Right atrium auricular region (tissue), 2 donors: Measurements from ENCODE around the gene ADGRV1. TPM values are rescaled to one million over a fixed set of nuclear protein-coding genes. Genes with fewer than 3 reads are reported as not detected.

ENCODE experiments used
- DNase-seq: peaks from one replicate; pipeline ENCODE4 v3.0.0-alpha.2; 2019; ENCODE audit warnings: low spot score
- H3K27ac ChIP-seq, 2 donors: fragments of 200-600 bp; sonication (generic); 1 replicate in 1 of 2; 2 replicates in 1 of 2; pipeline ENCODE4 v1.5.1; 2016 to 2019
- H3K27me3 ChIP-seq, 2 donors: fragments of 200-600 bp; sonication (generic); one replicate each; pipeline versions ENCODE4 v1.5.1 to v1.6.0; 2017 to 2019
- H3K36me3 ChIP-seq: fragments of 200-600 bp; sonication (generic); one replicate; pipeline ENCODE4 v1.5.1; 2016
- H3K4me1 ChIP-seq, 2 donors: fragments of 200-600 bp; sonication (generic); one replicate each; pipeline versions ENCODE4 v1.5.1 to v1.6.0; 2017 to 2019
- H3K4me3 ChIP-seq, 2 donors: fragments of 200-600 bp; sonication (generic); 1 replicate in 1 of 2; 2 replicates in 1 of 2; pipeline ENCODE4 v1.5.1; 2017 to 2019; ENCODE audit warnings: mild to moderate bottlenecking in 1 of 2, moderate library complexity in 1 of 2
- H3K9me3 ChIP-seq, 2 donors: fragments of 200-600 bp; sonication (generic); one replicate each; pipeline ENCODE4 v1.5.1; 2019
- CTCF ChIP-seq, 2 donors: fragments of 200-600 bp; sonication (generic); IDR thresholded peaks; one replicate each; pipeline ENCODE4 v1.5.1; 2019; ENCODE audit warnings: antibody characterized with exemption in 2 of 2
- total RNA-seq, 2 donors: library from RNA; depleted of rRNA; stranded (reverse); fragments of >200 nt; gene quantifications; one replicate each; pipeline ENCODE4 v1.1.0, GENCODE V29; 2016

Gene ADGRV1
- total RNA-seq, 2 donors from 2014 or later, result 1.4 to 1.8 TPM

DNA sequence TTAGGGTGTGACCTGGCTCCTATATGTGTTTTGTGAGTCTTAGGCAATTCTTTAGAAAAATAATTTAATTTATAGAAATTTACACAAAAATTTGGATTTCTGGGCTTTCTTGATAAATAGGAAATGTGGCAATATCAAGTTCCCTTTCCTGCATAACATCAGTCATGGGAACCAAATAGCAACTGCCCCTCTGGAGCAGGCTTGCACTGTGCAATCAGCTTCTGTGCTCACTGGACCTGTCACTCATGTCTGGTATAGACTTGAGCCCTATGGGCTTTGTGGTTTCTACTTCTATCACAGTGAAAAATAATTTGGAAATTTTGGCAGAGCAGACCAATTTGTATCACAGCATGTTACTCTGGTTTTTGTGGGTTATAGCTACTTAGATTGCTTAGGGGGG is 131.7 kb downstream of the ADGRV1 start:
- TF ChIP-seq CTCF (IDR thresholded peaks at IDR 0.05), result no peak
- no peak for DNase-seq
- H3K4me1 ChIP-seq, result no peaks in the 10 kb centered on the region

GRCh38 chr5:90691533-90691932 is 132.9 kb downstream of the ADGRV1 start:
- no peak for TF ChIP-seq CTCF (IDR thresholded peaks at IDR 0.05)
- Histone ChIP-seq H3K27me3 (no peaks in the 10 kb centered on the region), H3K4me3 (no peak overlapping the region), H3K27ac (no peak overlapping the region), H3K9me3 (no peaks in the 10 kb centered on the region), H3K36me3 (no peaks in the 10 kb centered on the region), H3K4me1 (no peaks in the 10 kb centered on the region)
- no peak for DNase-seq

More for the DNA sequence above, 131.7 kb downstream of the ADGRV1 start:
- H3K9me3 ChIP-seq, result no peaks in the 10 kb centered on the region
- H3K27ac ChIP-seq, result no peak overlapping the region
- H3K36me3 ChIP-seq, result no peaks in the 10 kb centered on the region
- no peaks in the 10 kb centered on the region for H3K27me3 ChIP-seq
- H3K4me3 ChIP-seq, result no peak overlapping the region

GRCh38 chr5:90696153-90696552 is 137.6 kb downstream of the ADGRV1 start:
- H3K36me3 ChIP-seq, result no peaks in the 10 kb centered on the region
- no peaks in the 10 kb centered on the region for H3K27me3 ChIP-seq
- DNase-seq, result no peak
- no peak overlapping the region for H3K27ac ChIP-seq
- no peak overlapping the region for H3K4me3 ChIP-seq
- no peak for TF ChIP-seq CTCF (IDR thresholded peaks at IDR 0.05)
- no peaks in the 10 kb centered on the region for H3K4me1 ChIP-seq
- H3K9me3 ChIP-seq, result no peaks in the 10 kb centered on the region

GRCh38 chr5:90700299-90700698 is 141.7 kb downstream of the ADGRV1 start:
- no peak overlapping the region for H3K4me3 ChIP-seq
- H3K27ac ChIP-seq, result no peak overlapping the region
- no peak for TF ChIP-seq CTCF (IDR thresholded peaks at IDR 0.05)
- H3K36me3 ChIP-seq, result no peaks in the 10 kb centered on the region
- H3K27me3 ChIP-seq, result no peaks in the 10 kb centered on the region
- H3K4me1 ChIP-seq, result no peaks in the 10 kb centered on the region
- no peaks in the 10 kb centered on the region for H3K9me3 ChIP-seq
- no peak for DNase-seq

DNA sequence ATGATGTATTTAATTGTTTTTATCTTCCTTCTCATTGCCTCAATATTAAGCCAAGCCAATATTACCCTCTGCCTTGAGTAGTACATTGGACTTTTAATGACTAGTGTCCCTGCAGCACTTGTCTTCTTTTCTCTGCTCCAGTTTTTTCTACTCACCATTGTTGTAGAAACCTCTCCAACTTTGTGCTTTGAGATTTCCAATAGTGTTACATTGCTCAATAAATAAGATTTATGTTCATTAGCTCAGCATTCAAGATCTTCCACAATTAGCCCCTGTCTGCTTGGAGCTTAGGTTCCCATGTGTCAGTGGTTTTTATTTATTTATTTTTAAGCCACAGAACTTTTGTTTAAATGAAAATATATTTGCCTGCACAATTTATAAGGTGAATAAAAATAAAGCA is 145.3 kb downstream of the ADGRV1 start:
- H3K27ac ChIP-seq, result no peak overlapping the region
- H3K36me3 ChIP-seq, result no peaks in the 10 kb centered on the region
- no peak for DNase-seq
- H3K9me3 ChIP-seq, result no peaks in the 10 kb centered on the region
- H3K27me3 ChIP-seq, result no peaks in the 10 kb centered on the region
- no peaks in the 10 kb centered on the region for H3K4me1 ChIP-seq
- TF ChIP-seq CTCF (IDR thresholded peaks at IDR 0.05), result no peak
- H3K4me3 ChIP-seq, result no peak overlapping the region

- Histone ChIP-seq H3K27me3 (no peaks in the 10 kb centered on the region), H3K9me3 (no peaks in the 10 kb centered on the region), H3K4me3 (no peak overlapping the region), H3K36me3 (no peaks in the 10 kb centered on the region), H3K27ac (no peak overlapping the region), H3K4me1 (no peaks in the 10 kb centered on the region)
- DNase-seq, result no peak
- no peak for TF ChIP-seq CTCF (IDR thresholded peaks at IDR 0.05)
Observed at GRCh38 chr5:90707698-90708097, 149.1 kb downstream of the ADGRV1 start.
